ENCODE measurements around the gene FSTL4.

The FSTL4 gene

DNA sequence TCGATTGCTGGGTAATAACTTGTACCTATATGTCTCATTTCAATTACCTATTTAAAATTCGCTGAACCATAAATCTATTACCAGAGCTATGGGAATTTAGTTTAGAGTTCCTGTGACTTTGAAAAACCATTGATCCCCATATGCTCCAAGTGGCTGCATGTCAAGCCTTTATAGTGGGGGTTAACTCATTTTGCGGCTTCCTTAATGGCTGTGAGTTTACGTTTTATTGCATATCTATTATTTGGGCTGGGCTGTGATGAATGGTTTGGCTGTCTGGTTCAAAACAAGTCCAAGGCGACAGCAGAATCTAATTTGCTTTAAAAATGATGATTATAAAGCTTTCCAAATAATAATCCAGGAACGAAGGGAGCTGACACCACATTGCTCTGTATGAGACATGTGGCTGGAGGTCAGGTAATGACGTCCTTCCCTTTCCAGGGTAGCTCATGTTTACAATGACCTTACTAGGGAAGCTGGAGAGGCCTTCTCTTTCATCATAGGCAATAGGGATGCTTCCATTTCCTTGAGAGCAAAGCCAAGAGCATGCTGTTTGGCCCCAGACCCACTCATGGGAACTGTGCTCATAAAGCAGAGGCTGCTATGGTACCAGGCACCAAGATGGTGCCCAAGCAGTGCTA lies 302.2 kb downstream of the FSTL4 start:
- TF ChIP-seq, protein P1, sequence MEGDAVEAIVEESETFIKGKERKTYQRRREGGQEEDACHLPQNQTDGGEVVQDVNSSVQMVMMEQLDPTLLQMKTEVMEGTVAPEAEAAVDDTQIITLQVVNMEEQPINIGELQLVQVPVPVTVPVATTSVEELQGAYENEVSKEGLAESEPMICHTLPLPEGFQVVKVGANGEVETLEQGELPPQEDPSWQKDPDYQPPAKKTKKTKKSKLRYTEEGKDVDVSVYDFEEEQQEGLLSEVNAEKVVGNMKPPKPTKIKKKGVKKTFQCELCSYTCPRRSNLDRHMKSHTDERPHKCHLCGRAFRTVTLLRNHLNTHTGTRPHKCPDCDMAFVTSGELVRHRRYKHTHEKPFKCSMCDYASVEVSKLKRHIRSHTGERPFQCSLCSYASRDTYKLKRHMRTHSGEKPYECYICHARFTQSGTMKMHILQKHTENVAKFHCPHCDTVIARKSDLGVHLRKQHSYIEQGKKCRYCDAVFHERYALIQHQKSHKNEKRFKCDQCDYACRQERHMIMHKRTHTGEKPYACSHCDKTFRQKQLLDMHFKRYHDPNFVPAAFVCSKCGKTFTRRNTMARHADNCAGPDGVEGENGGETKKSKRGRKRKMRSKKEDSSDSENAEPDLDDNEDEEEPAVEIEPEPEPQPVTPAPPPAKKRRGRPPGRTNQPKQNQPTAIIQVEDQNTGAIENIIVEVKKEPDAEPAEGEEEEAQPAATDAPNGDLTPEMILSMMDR (IDR thresholded peaks at IDR 0.05): no peak

DNA sequence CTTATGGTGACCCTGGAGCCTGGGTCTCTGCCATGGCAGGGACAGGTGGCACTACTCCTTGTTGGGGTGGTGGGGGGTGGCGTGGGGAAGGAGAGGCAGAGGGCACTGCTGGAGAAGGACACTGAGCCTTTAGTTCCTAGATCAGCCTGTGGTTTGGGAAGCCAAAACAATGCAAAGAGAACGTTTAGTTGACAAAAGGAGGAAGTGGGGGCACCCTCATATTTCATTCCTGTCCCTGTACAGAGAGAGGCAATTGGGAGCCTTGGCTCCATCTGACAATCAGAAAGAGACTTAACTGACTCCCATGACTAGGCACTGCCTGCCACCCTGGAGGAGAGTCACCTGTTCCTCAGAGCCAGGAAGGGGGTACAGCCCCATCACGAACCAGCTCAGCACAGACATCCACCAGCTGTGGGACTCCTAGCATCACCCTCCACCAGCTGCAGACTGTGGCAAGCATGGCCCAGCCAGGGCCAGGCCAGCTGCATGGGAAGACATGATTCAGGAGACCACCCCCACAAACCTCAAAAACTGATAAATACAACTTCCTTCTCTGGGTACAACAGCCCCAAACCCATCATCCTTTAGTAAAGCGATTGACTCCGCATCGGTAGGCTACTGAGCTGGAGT lies 303.1 kb downstream of the FSTL4 start:
- TF ChIP-seq, protein P1 (IDR thresholded peaks at IDR 0.05): no peak

DNA sequence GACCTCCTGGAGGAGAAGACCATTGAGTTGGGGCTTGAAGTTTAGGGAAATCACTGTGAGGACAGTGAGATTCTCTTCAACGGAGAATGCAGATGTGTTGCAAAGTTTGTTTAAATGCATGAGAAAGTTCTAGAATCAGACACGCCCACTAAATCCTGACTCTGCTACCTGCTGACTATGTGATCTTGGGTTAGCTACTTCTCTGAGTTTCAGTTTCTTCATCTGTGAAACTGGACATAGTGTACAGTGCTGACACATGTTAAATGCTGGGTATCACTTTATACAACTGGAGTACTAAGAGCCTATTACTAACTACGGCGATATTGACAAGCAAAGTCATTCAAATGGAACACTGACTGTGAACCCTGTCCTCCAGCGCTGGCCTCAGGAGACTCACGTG lies 305.1 kb downstream of the FSTL4 start:
- TF ChIP-seq, protein P1 (IDR thresholded peaks at IDR 0.05): no peak

GRCh38 chr5:133304707-133305216 lies 307.6 kb downstream of the FSTL4 start:
- TF ChIP-seq, protein P1 (IDR thresholded peaks at IDR 0.05): no peak

DNA sequence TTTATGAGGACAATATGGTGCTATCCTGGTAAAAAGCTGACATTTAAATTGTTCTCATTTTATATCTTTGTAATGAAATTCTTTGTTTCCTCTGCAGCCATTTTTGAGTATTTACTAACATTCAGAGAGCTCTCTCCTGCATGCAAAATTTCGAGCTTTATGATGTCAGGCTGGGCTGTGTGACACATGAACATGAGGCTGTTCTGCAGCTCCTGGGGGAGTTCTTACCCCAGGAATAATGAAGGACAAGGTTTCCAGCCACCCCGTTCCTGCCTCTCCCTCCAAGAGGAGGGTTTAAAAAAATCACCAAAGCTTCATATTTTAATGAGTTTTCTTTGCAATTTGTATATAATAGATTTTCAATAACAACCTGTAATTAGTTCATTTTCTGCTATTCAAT lies 308.2 kb downstream of the FSTL4 start:
- TF ChIP-seq, protein P1 (IDR thresholded peaks at IDR 0.05): no peak

DNA sequence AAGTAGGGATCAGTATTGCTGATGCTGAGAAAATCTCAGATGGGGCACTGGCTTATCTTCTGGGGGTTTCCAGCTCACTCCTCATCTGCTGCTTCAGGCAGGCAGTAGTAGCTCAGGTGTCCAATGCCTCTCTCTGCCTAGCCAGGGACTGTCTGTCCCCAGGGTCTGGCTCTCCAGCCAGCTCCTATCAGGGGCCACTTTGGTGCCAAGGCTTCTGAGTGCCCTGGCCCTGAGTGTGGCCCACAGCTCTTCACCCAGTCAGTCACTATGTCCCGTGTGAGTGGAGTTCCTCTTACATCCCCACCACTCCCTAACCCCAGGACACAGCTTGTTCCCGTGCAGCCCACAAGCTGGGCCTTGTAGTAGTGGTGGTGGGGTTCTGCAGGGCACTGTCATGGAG lies 309.0 kb downstream of the FSTL4 start:
- TF ChIP-seq, protein P1 (IDR thresholded peaks at IDR 0.05): no peak

DNA sequence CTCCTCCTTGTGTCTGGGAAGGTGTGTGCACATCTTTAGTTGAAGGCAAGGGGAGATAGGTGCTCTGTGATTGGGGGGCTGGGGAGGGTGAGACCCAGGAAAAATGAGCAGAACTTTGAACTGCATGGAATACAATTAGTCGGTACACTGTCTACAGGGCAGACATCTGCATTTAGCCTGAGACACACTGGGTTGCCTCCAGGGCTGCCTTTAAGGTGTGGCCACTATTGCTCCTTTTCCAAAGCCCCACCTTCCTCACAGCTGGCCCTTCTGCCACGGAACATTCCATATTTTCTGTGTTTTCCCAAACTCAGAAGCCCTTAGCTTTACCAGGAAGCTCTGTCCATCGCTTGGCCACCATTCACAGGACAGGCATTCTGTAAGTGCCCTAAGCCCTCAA lies 312.6 kb downstream of the FSTL4 start:
- TF ChIP-seq, protein P1 (IDR thresholded peaks at IDR 0.05): no peak

All from LNCAP (cell line).